Measurements from ENCODE around the gene ST6GALNAC3. TPM values are rescaled to one million over a fixed set of nuclear protein-coding genes. Genes with fewer than 3 reads are reported as not detected.
"Not testable (repeated sequence)": the region's sequence is repeated elsewhere in the genome, so short reads cannot be mapped to it uniquely, and the experiment has no call there.

ST6GALNAC3 gene
- total RNA-seq = 0.72 TPM

DNA sequence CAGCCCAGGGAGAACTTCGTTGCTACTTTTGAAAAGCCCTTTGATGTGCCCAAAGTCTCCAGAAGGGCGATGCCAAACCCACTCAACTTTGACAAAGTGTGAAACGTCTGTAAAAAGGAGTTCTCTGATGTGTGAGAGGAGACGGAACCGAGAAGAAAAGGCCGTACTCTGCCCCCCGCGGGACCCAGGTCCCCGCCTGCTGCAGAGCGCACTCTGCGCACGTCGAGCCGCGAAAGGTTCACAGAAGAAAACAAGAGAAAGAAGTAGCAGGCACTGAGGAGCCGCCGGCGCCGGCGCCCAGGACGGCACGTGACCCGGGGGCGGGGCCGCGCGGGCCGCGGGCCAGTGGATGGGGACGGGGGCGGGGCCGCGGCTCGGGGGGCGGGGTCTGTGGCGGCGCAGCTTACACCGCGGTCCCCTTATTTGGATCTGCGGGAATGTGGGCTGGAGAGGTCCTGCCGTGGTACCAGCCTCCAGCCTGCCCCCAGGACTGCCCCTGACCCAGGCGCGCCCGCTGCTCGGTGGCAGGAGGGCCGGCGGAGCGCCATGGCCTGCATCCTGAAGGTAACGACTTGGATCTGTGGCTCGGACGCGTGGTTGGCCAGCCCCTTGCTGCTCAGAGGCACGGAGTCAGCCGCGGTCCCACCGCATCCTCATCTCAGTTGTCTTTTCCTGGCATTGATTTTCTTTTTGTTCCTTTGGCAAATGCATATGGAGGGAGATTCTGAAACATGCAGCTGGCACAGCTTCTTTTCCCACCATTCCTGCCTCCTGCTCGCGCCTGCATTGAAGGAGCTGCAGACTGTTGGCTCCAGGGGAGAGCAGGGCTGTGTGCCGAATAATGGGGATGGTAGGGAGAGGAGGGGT is at the start of gene ST6GALNAC3:
Gene ST6GALNAC3, plus strand, starts transcription at position 426 of the 867 bp plus-strand sequence.
- ATAC-seq = peak; percentile 93

GRCh38 chr1:76027341-76027740 is 47.2 kb upstream of the ST6GALNAC3 start:
- ATAC-seq = no peak

GRCh38 chr1:76029331-76029730 is 45.2 kb upstream of the ST6GALNAC3 start:
- no peak for ATAC-seq

DNA sequence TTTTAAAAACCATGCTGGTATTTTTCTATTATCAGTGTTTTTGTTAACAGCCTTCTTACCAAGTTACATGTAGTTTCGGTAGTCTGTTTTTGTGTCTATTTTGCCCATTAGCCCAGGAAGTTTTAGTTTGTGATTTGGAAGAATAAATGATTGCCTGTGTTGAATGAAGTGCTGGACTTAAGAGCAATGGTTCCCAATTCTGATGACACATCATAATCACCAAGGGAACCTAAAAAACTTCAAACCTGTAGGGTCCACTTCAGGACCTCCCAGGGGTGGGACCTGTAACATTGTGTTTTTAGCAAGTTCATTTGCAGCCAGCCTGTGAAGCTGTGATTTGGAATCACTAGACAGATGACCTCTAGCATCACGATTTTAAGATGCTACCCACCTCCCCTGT is 43.0 kb upstream of the ST6GALNAC3 start:
- no peak for ATAC-seq

- no peak for ATAC-seq
Measured at GRCh38 chr1:76033800-76034475, 40.6 kb upstream of the ST6GALNAC3 start.

GRCh38 chr1:76035053-76035452 is 39.5 kb upstream of the ST6GALNAC3 start:
- no peak for ATAC-seq

DNA sequence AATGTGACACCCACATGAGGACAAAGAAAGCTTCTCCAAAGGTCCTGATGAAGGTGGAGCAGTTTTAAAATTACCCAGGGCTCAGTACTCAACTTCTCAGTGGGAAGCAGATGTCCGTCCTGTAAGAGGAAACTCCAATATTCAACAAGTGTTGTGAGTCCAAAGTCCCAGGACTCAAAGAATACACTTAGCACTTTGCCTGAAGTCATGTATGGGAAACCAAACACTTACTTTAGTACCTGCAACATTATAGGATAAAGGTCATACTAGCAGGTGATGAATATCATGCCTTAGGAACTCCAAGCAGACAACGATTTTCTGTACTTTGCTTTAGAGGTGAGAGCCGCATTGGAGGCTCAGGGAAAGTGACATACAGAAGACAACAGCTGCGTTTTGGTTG is 37.2 kb upstream of the ST6GALNAC3 start:
- ATAC-seq = no peak

- ATAC-seq = no peak
Measured at GRCh38 chr1:76038287-76039004, 36.1 kb upstream of the ST6GALNAC3 start.

DNA sequence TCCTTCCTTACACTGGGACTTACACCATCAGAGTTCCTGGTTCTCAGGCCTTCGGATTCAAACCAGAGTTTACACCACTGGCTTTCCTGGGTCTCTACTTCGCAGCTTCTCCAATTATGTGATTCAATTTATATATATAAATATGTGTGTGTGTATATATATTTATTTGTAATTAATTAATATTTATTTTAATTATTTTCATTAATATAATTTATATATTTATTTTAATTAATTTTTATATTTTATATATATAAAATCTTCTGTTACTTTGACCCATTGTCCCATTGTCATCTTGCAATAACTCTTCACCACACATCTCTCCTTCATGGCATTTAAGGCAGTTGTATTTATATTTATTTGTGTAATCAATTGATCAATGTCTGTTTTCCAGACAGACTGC is 28.4 kb upstream of the ST6GALNAC3 start:
- ATAC-seq = no peak

DNA sequence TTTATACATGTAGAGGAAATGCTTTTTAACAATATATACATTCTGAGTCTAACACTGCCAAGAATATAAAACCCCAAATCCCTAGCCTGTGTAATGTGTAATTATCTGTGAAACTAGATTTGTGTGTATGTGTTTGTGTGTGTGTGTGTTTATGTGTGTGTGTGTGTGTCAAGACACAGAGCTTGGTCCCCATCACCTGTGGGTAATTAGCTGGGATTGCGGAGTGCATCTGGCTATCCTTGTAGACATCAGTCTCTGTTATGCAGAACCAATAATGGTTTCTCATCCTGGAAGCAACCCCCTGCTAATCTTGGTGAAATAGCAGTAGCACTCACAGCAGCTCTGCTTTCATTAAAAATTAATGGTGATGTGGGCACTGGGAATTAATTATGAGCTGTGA is 26.3 kb upstream of the ST6GALNAC3 start:
- ATAC-seq = no peak

GRCh38 chr1:76048926-76049325 is 25.6 kb upstream of the ST6GALNAC3 start:
- no peak for ATAC-seq

DNA sequence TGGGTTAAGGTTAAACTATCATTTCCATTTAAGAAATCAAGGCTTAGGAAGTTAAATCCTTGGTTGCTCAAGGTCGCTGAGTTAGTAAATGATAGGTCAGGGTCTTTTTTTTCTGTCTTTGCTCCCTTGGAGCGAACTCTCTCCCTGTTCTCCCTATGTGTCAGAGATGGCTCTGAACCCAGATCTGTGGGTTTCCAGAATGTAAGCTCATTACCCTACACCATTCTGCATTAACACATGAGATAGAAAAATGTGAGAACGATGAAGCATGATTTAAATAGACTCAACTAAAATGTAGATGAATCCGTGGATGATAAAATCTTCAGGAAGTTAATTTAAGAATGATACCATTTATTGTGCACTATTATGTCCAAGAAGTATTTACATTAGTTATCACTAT is 25.0 kb upstream of the ST6GALNAC3 start:
- ATAC-seq = no peak

DNA sequence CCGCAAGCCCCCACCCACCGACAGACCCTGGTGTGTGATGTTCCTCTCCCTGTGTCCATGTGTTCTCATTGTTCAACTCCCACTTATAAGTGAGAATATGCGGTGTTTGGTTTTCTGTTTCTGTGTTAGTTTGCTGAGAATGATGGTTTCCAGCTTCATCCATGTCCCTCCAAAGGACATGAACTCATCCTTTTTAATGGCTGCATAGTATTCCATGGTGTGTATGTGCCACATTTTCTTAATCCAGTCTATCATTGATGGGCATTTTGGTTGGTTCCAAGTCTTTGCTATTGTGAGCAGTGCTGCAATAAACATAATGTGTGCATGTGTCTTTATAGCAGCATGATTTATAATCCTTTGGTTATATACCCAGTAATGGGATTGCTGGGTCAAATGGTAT is 24.5 kb upstream of the ST6GALNAC3 start:
- not testable (repeated sequence) for ATAC-seq

- no peak for ATAC-seq
Measured at GRCh38 chr1:76053021-76053420, 21.5 kb upstream of the ST6GALNAC3 start.

- no peak for ATAC-seq
Measured at GRCh38 chr1:76054359-76054758, 20.2 kb upstream of the ST6GALNAC3 start.

DNA sequence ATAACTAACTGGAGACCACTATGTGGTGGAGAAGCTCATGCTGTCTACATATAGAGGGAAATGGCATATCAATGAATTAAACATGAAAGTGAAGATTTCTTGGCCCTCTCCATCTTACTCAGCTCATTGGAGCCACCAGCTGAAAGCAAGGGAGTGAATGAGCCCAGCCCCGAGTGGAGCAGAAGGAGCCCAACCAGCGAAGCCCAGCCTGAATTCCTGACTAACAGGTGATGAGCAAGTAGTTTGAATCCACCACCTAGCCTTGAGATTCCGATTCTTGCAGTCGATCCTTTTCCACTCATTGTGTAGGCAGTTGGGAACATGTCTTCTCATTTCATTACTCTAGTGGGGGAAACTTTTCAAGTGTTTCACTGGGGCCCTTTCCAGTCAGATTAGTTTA is 18.6 kb upstream of the ST6GALNAC3 start:
- ATAC-seq = no peak

GRCh38 chr1:76059451-76059850 is 15.1 kb upstream of the ST6GALNAC3 start:
- no peak for ATAC-seq

DNA sequence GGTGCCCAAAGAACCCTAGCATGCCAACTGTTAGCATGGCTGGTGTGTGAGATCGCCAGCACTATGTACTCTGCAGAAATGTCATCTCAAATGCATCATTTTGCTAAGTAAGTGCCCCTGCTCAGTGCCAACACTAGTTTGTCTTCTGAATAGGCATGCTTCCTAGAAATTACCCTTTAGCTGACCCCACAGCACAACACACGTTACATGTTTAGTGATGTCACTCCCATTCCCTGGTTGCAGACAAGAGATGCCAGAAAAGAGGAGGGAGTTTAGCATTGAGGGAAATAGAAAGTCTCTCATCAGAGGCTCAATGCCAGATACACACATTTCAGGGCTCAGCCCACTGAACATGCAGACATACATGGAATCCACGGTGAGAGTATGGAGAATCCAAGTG is 9.3 kb upstream of the ST6GALNAC3 start:
- ATAC-seq = no peak

- ATAC-seq = no peak
Measured at GRCh38 chr1:76066394-76066793, 8.2 kb upstream of the ST6GALNAC3 start.

DNA sequence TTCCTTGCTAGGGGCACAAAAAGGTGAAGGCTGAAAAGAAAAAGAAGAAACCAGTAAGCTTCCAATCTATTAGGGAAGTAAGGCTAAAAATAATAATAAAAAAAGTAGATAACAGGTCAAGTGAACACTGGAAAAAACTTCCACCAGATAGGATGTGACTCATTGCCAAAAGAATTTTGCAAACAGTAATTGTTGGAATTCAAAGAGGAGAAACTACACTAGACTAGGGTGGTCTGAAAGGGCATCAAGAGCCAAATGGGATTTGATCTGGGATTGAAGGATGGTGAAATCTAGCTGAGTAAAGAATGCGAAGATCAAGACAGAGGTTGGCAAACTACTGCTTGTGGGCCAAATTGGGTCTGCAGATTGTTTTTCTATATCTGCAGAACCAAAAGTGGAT is 6.0 kb upstream of the ST6GALNAC3 start:
- no peak for ATAC-seq

GRCh38 chr1:76068953-76069561 is 5.5 kb upstream of the ST6GALNAC3 start:
- no peak for ATAC-seq

- no peak for ATAC-seq
Measured at GRCh38 chr1:76070538-76070937, 4.0 kb upstream of the ST6GALNAC3 start.

- ATAC-seq = no peak
Measured at GRCh38 chr1:76073481-76073880, 1.1 kb upstream of the ST6GALNAC3 start.
